Parathyroid adenoma (tissue), 2 donors: ENCODE results near the gene DYNLT1.

Experiments used
- H2AFZ ChIP-seq: fragments of 300-600 bp; sonication (generic); one replicate; pipeline ENCODE4 v1.7.0; 2017; ENCODE audit warnings: antibody characterized with exemption, mild to moderate bottlenecking
- H3K27ac ChIP-seq: fragments of 300-600 bp; sonication (generic); one replicate; pipeline ENCODE4 v1.7.0; 2017
- H3K27me3 ChIP-seq: fragments of 300-600 bp; sonication (generic); one replicate; pipeline ENCODE4 v1.7.0; 2017; ENCODE audit warnings: low read length; ENCODE audit not compliant: control insufficient read depth, insufficient read depth
- H3K36me3 ChIP-seq: fragments of 300-600 bp; sonication (generic); one replicate; pipeline ENCODE4 v1.7.0; 2017; ENCODE audit warnings: low read length; ENCODE audit not compliant: control insufficient read depth, insufficient read depth
- H3K4me1 ChIP-seq: fragments of 300-600 bp; sonication (generic); one replicate; pipeline ENCODE4 v1.7.0; 2017; ENCODE audit warnings: control low read depth
- H3K4me2 ChIP-seq: fragments of 300-600 bp; sonication (generic); one replicate; pipeline ENCODE4 v1.7.0; 2017; ENCODE audit warnings: low read length
- H3K4me3 ChIP-seq: fragments of 300-600 bp; sonication (generic); one replicate; pipeline ENCODE4 v1.7.0; 2017; ENCODE audit warnings: low read depth, low read length
- H3K79me2 ChIP-seq: fragments of 300-600 bp; sonication (generic); one replicate; pipeline ENCODE4 v1.7.0; 2017; ENCODE audit warnings: control low read depth
- H3K9ac ChIP-seq: fragments of 300-600 bp; sonication (generic); one replicate; pipeline ENCODE4 v1.7.0; 2017; ENCODE audit warnings: mild to moderate bottlenecking
- H3K9me3 ChIP-seq: fragments of 300-600 bp; sonication (generic); one replicate; pipeline ENCODE4 v1.7.0; 2017; ENCODE audit warnings: low read length; ENCODE audit not compliant: control insufficient read depth
- CTCF ChIP-seq: fragments of 300-600 bp; sonication (generic); IDR thresholded peaks from one replicate; pipeline ENCODE4 v1.7.0; 2017; ENCODE audit warnings: antibody characterized with exemption, mild to moderate bottlenecking
- donor health status: primary hyperparathyroidism.

The DYNLT1 gene

GRCh38 chr6:158640519-158640918 is 4.0 kb downstream of the DYNLT1 start:
- H3K9ac ChIP-seq = no peak overlapping the region

GRCh38 chr6:158639056-158639455 is 5.5 kb downstream of the DYNLT1 start:
- Histone ChIP-seq H3K36me3 (no peaks in the 10 kb centered on the region), H3K4me1 (peaks cover 19% of the 10 kb centered on the region), H3K27ac (no peak overlapping the region), H3K27me3 (no peaks in the 10 kb centered on the region), H3K79me2 (peaks cover 21% of the 10 kb centered on the region), H3K9ac (no peak overlapping the region), H3K9me3 (no peaks in the 10 kb centered on the region), H2AFZ (no peak overlapping the region), H3K4me3 (no peak overlapping the region), H3K4me2 (no peak overlapping the region)
- no peak for TF ChIP-seq CTCF

More at GRCh38 chr6:158640519-158640918, 4.0 kb downstream of the DYNLT1 start:
- Histone ChIP-seq H3K36me3 (no peaks in the 10 kb centered on the region), H3K4me3 (no peak overlapping the region), H3K4me1 (peaks cover 24% of the 10 kb centered on the region), H3K79me2 (peaks cover 21% of the 10 kb centered on the region), H3K4me2 (no peak overlapping the region), H3K27ac (no peak overlapping the region), H3K27me3 (no peaks in the 10 kb centered on the region), H2AFZ (no peak overlapping the region), H3K9me3 (no peaks in the 10 kb centered on the region)
- no peak for TF ChIP-seq CTCF

GRCh38 chr6:158638324-158638854 is 6.2 kb downstream of the DYNLT1 start:
- Histone ChIP-seq H3K27me3 (no peaks in the 10 kb centered on the region), H3K4me2 (no peak overlapping the region), H3K79me2 (peaks cover 21% of the 10 kb centered on the region), H2AFZ (no peak overlapping the region), H3K9ac (no peak overlapping the region), H3K4me3 (no peak overlapping the region), H3K9me3 (no peaks in the 10 kb centered on the region), H3K27ac (no peak overlapping the region), H3K36me3 (no peaks in the 10 kb centered on the region), H3K4me1 (peaks cover 16% of the 10 kb centered on the region)
- TF ChIP-seq CTCF = no peak

GRCh38 chr6:158636778-158637177 is 7.8 kb downstream of the DYNLT1 start:
- no peak for TF ChIP-seq CTCF

GRCh38 chr6:158635427-158636073 is 9.0 kb downstream of the DYNLT1 start:
- H3K36me3 ChIP-seq = no peaks in the 10 kb centered on the region
- H2AFZ ChIP-seq = no peak overlapping the region
- no peak for TF ChIP-seq CTCF
- H3K9me3 ChIP-seq = no peaks in the 10 kb centered on the region
- no peak overlapping the region for H3K27ac ChIP-seq
- H3K4me2 ChIP-seq = no peak overlapping the region
- no peak overlapping the region for H3K9ac ChIP-seq
- H3K79me2 ChIP-seq = peaks cover 19% of the 10 kb centered on the region
- no peaks in the 10 kb centered on the region for H3K27me3 ChIP-seq
- no peak overlapping the region for H3K4me3 ChIP-seq
- H3K4me1 ChIP-seq = no peaks in the 10 kb centered on the region

More at GRCh38 chr6:158636778-158637177, 7.8 kb downstream of the DYNLT1 start:
- Histone ChIP-seq H3K4me3 (no peak overlapping the region), H3K4me1 (peaks cover 2% of the 10 kb centered on the region), H3K4me2 (no peak overlapping the region), H2AFZ (no peak overlapping the region), H3K9ac (no peak overlapping the region), H3K36me3 (no peaks in the 10 kb centered on the region), H3K79me2 (peaks cover 21% of the 10 kb centered on the region), H3K27me3 (no peaks in the 10 kb centered on the region), H3K27ac (no peak overlapping the region), H3K9me3 (no peaks in the 10 kb centered on the region)
